Keratinocyte (primary cell): ENCODE measurements around the gene IFNA2. TPM values are rescaled to one million over a fixed set of nuclear protein-coding genes. Genes with fewer than 3 reads are reported as not detected.
"Not testable (repeated sequence)": the region's sequence is repeated elsewhere in the genome, so short reads cannot be mapped to it uniquely, and the experiment has no call there.

Source experiments
- DNase-seq: peaks from one replicate; pipeline ENCODE4 v3.0.0-alpha.2; 2011; ENCODE audit warnings: low read depth, missing footprints, low spot score
- FAIRE-seq: peaks from 2 replicates; lab custom pipeline; 2011; peaks lifted over from hg19 to GRCh38; lab: Jason Lieb, UNC
- H2AFZ ChIP-seq: 2 replicates; pipeline ENCODE4 v1.6.0; 2012; ENCODE audit warnings: low read length, control low read depth, inconsistent platforms; ENCODE audit not compliant: control insufficient read depth
- H3K27ac ChIP-seq: 2 replicates; pipeline ENCODE4 v1.5.1; 2011; ENCODE audit warnings: low read length; ENCODE audit not compliant: control insufficient read depth, insufficient read depth
- H3K27me3 ChIP-seq: 3 replicates; pipeline ENCODE4 v1.6.0; 2011; ENCODE audit warnings: low read length; ENCODE audit not compliant: control insufficient read depth, insufficient read depth; ENCODE audit errors: extremely low read depth
- H3K36me3 ChIP-seq, 2 experiments: 2 replicates in 1 of 2; 3 replicates in 1 of 2; pipeline ENCODE4 v1.5.1; 2011; ENCODE audit warnings: low read length in 2 of 2, mild to moderate bottlenecking in 1 of 2; ENCODE audit not compliant: control insufficient read depth in 2 of 2, insufficient read depth in 2 of 2; ENCODE audit errors: extremely low read depth in 1 of 2
- H3K4me1 ChIP-seq: 3 replicates; pipeline ENCODE4 v1.5.1; 2011; ENCODE audit warnings: low read length; ENCODE audit not compliant: control insufficient read depth, insufficient read depth; ENCODE audit errors: extremely low read depth
- H3K4me2 ChIP-seq: 3 replicates; pipeline ENCODE4 v1.6.0; 2011; ENCODE audit warnings: low read depth, low read length; ENCODE audit not compliant: control insufficient read depth, insufficient read depth; ENCODE audit errors: extremely low read depth
- H3K4me3 ChIP-seq, 3 experiments: fragments of 200-600 bp in 1 of 3; sonication (generic) in 1 of 3; 2 replicates in 2 of 3; 3 replicates in 1 of 3; pipeline ENCODE4 v1.5.1; 2011 to 2016; ENCODE audit warnings: low read length in 3 of 3, mild to moderate bottlenecking in 3 of 3, control low read depth in 2 of 3, inconsistent platforms in 1 of 3, low read depth in 1 of 3, mixed read lengths in 1 of 3, mixed run types in 1 of 3, moderate library complexity in 1 of 3; ENCODE audit not compliant: control insufficient read depth in 2 of 3, insufficient read depth in 2 of 3; ENCODE audit errors: extremely low read depth in 1 of 3
- H3K79me2 ChIP-seq: 2 replicates; pipeline ENCODE4 v1.6.0; 2012; ENCODE audit warnings: low read length; ENCODE audit not compliant: control insufficient read depth, insufficient read depth
- H3K9ac ChIP-seq: 3 replicates; pipeline ENCODE4 v1.6.0; 2011; ENCODE audit warnings: low read length; ENCODE audit not compliant: control insufficient read depth, insufficient read depth; ENCODE audit errors: extremely low read depth
- H3K9me1 ChIP-seq: 3 replicates; pipeline ENCODE4 v1.6.0; 2011; ENCODE audit warnings: low read length; ENCODE audit not compliant: control insufficient read depth, insufficient read depth; ENCODE audit errors: extremely low read depth
- H3K9me3 ChIP-seq: 2 replicates; pipeline ENCODE4 v1.5.1; 2012; ENCODE audit warnings: low read depth, low read length; ENCODE audit not compliant: control insufficient read depth
- H4K20me1 ChIP-seq: 3 replicates; pipeline ENCODE4 v1.6.0; 2011; ENCODE audit warnings: low read length; ENCODE audit not compliant: control insufficient read depth, insufficient read depth; ENCODE audit errors: extremely low read depth
- EZH2 ChIP-seq: IDR thresholded peaks from one replicate; pipeline ENCODE4 v1.6.1; 2012; ENCODE audit warnings: inconsistent platforms, mild to moderate bottlenecking, low read length, moderate library complexity
- dilution Hi-C: fragments of 300-500 bp; cut with MboI; formaldehyde crosslinking; loops from one replicate; pipeline ENCODE4 v1.7.0; 2020; ENCODE audit warnings: low sequenced_read_pairs; ENCODE audit not compliant: extremely low pct_ligation_motif_present
- polyA plus RNA-seq, 5 experiments: library from polyadenylated mRNA; depleted of rRNA in 3 of 5; stranded (reverse) in 3 of 5; stranded (forward) in 1 of 5; unstranded in 1 of 5; fragments of >200 nt; gene quantifications; 1 replicate in 1 of 5; 2 replicates in 3 of 5; 3 replicates in 1 of 5; pipeline versions ENCODE4 v1.2.1 to v1.2.3, GENCODE V29; 2011 to 2012; ENCODE audit warnings: missing spikeins in 2 of 5, low read depth in 1 of 5, low replicate concordance in 1 of 5
- TF ChIP-seq, protein P1 (sequence below), 3 experiments: IDR thresholded peaks in 1 of 3; conservative IDR thresholded peaks in 1 of 3; optimal IDR thresholded peaks in 1 of 3; 2 replicates in 2 of 3; 3 replicates in 1 of 3; pipeline versions ENCODE3 to v1.5.1; 2011; ENCODE audit warnings: low read length in 3 of 3, mild to moderate bottlenecking in 3 of 3, moderate library complexity in 2 of 3, control low read depth in 1 of 3, inconsistent platforms in 1 of 3; ENCODE audit not compliant: insufficient read depth in 2 of 3; ENCODE audit errors: extremely low read depth in 1 of 3

IFNA2 gene
- polyA plus RNA-seq, 1 donor (not counting 4 experiments of a cell fraction or from before 2014, with no cell fraction given): not detected

DNA sequence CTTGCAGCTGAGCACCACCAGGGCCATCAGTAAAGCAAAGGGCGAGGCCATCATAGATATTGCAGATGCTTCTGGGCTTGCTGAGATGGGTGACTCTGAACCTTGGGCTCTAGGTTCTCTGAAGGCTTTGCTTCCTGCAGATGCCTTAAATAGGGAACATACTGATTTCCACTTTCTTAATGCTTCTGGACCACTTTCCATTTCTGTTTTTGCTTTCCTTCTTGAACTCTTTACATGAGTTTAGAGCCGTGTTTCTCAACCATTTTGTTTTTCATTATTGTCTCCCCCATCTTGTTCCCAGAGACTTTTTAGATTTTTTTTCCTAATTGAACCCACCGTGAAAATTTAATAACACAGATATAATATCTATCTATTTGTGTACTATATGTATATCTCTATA lies 17.2 kb downstream of the IFNA2 start, which contains the start of gene IFNA13:
Gene IFNA13, minus strand, starts transcription at position 101 of the 400 bp plus-strand sequence. Its CDS starts 47 bp downstream, at position 54.
- Histone ChIP-seq H3K27ac (no peak within 1 kb of the TSS), H4K20me1 (no peaks in the 10 kb centered on the region), H3K79me2 (no peaks in the 10 kb centered on the region), H3K36me3 (no peaks in the 10 kb centered on the region), H3K9me3 (no peaks in the 10 kb centered on the region), H3K27me3 (peaks cover 23% of the 10 kb centered on the region), H3K4me2 (no peak within 1 kb of the TSS), H2AFZ (no peak within 1 kb of the TSS), H3K9me1 (no peaks in the 10 kb centered on the region), H3K9ac (no peak within 1 kb of the TSS), H3K4me1 (no peaks in the 10 kb centered on the region), H3K4me3 (no peak within 1 kb of the TSS)
- TF ChIP-seq, protein P1, sequence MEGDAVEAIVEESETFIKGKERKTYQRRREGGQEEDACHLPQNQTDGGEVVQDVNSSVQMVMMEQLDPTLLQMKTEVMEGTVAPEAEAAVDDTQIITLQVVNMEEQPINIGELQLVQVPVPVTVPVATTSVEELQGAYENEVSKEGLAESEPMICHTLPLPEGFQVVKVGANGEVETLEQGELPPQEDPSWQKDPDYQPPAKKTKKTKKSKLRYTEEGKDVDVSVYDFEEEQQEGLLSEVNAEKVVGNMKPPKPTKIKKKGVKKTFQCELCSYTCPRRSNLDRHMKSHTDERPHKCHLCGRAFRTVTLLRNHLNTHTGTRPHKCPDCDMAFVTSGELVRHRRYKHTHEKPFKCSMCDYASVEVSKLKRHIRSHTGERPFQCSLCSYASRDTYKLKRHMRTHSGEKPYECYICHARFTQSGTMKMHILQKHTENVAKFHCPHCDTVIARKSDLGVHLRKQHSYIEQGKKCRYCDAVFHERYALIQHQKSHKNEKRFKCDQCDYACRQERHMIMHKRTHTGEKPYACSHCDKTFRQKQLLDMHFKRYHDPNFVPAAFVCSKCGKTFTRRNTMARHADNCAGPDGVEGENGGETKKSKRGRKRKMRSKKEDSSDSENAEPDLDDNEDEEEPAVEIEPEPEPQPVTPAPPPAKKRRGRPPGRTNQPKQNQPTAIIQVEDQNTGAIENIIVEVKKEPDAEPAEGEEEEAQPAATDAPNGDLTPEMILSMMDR (optimal IDR thresholded peaks at IDR 0.05 in 1 of 3, IDR thresholded peaks at IDR 0.05 in 1 of 3, conservative IDR thresholded peaks at IDR 0.05 in 1 of 3; ENCODE audit: extremely low read depth in 1 of 3, insufficient read depth in 2 of 3, low read length in 3 of 3): no peak
- no peak for TF ChIP-seq EZH2
- dilution Hi-C loops: no loop called here
- DNase-seq (no peak), FAIRE-seq (no peak)

DNA sequence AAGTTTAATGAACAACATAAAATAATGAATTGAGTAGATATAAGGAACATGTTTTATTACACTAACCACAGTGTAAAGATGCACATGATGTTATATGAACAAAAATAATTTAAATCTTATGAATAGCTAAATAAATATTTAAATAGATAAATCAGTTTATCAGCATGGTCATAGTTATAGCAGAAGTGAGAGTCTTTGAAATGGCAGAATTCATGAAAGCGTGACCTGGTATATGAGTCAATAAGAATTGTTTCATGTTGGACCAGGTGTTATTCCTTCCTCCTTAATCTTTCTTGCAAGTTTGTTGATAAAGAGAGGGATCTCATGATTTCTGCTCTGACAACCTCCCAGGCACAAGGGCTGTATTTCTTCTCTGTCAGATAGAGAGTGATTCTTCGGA lies 18.0 kb downstream of the IFNA2 start:
- H3K27ac ChIP-seq, dilution Hi-C loops: not testable (repeated sequence)
- peak; percentile 57 for FAIRE-seq

DNA sequence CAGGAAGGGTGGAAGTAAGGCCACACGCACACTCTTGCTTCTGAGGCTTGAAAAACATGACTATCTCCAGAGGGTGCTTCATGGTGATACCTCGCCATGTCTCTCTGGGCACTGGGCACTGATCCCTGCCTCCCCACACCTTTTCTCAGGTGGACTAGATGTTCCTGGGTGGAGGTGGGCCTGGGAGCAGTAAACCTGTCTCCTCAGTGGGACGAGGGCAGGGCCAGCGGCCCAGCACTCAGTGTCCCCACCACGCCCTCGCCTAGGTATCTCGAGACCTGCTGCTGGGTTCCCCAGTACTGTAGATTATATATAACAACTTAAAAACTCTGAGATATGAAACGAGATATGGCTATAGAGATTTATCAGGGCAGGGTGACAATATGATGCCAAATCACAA lies 22.9 kb downstream of the IFNA2 start:
- no peak for DNase-seq
- no peak overlapping the region for H3K4me3 ChIP-seq
- no peaks in the 10 kb centered on the region for H3K9me3 ChIP-seq
- no peak overlapping the region for H2AFZ ChIP-seq
- dilution Hi-C loops: no loop called here
- no peaks in the 10 kb centered on the region for H3K9me1 ChIP-seq
- no peaks in the 10 kb centered on the region for H3K4me1 ChIP-seq
- no peaks in the 10 kb centered on the region for H3K36me3 ChIP-seq
- FAIRE-seq: no peak
- H4K20me1 ChIP-seq: no peaks in the 10 kb centered on the region
- no peak for TF ChIP-seq EZH2
- TF ChIP-seq, protein P1 (optimal IDR thresholded peaks at IDR 0.05 in 1 of 3, IDR thresholded peaks at IDR 0.05 in 1 of 3, conservative IDR thresholded peaks at IDR 0.05 in 1 of 3; ENCODE audit: extremely low read depth in 1 of 3, insufficient read depth in 2 of 3, low read length in 3 of 3): no peak
- H3K4me2 ChIP-seq: no peak overlapping the region
- no peak overlapping the region for H3K27ac ChIP-seq
- no peak overlapping the region for H3K9ac ChIP-seq
- peaks cover 13% of the 10 kb centered on the region for H3K27me3 ChIP-seq
- H3K79me2 ChIP-seq: no peaks in the 10 kb centered on the region

More for the DNA sequence above, 18.0 kb downstream of the IFNA2 start:
- H3K36me3 ChIP-seq, H3K79me2 ChIP-seq, DNase-seq, H3K4me1 ChIP-seq, H3K9me1 ChIP-seq, H2AFZ ChIP-seq, H3K9me3 ChIP-seq, H3K4me3 ChIP-seq, H3K4me2 ChIP-seq, H4K20me1 ChIP-seq, H3K9ac ChIP-seq: not testable (repeated sequence)
- H3K27me3 ChIP-seq: peaks cover 22% of the 10 kb centered on the region
